Measurements from ENCODE around the gene RANBP1. TPM values are rescaled to one million over a fixed set of nuclear protein-coding genes. Genes with fewer than 3 reads are reported as not detected.

Gene RANBP1
- total RNA-seq, 1 donor from 2014 or later: 219 TPM

DNA sequence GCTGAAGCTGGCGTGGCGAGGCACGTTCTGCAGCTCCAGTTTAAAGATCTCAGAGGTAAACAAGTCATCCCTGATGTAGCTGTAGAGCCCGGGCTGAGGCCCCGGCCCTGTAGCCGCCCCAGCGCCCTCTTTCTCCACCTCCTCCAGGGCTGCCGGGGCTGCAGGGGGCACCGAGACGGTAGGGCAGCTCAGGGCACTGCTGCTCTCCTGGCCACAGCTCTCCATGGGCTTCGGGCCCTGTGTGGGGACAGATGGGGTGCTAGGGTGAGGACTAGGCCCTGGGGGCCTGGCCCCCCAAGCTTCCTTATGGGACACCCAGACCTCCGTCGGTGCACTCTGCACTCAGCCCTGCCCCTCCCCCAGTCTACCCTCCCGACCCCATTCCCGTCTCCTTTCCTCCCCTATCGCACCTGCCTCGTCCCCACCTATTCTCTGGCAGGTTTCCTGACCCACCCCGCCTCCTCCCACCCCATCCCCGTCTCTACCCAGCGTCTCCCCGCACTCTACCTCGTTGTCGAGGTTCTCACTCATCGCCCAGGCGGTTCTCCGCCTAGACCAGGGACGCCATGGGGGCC is 559 bp downstream of the RANBP1 start:
- TF ChIP-seq, protein P1, sequence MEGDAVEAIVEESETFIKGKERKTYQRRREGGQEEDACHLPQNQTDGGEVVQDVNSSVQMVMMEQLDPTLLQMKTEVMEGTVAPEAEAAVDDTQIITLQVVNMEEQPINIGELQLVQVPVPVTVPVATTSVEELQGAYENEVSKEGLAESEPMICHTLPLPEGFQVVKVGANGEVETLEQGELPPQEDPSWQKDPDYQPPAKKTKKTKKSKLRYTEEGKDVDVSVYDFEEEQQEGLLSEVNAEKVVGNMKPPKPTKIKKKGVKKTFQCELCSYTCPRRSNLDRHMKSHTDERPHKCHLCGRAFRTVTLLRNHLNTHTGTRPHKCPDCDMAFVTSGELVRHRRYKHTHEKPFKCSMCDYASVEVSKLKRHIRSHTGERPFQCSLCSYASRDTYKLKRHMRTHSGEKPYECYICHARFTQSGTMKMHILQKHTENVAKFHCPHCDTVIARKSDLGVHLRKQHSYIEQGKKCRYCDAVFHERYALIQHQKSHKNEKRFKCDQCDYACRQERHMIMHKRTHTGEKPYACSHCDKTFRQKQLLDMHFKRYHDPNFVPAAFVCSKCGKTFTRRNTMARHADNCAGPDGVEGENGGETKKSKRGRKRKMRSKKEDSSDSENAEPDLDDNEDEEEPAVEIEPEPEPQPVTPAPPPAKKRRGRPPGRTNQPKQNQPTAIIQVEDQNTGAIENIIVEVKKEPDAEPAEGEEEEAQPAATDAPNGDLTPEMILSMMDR (IDR thresholded peaks at IDR 0.05; ENCODE audit: unreplicated experiment): no peak
- Mint-ChIP-seq H3K4me1 (ENCODE audit: low read depth) (peaks cover 12% of the 10 kb centered on the region), H3K4me3 (ENCODE audit: low read depth) (peak overlapping the region; percentile 85), H3K36me3 (ENCODE audit: insufficient read depth) (peaks cover 4% of the 10 kb centered on the region), H3K9me3 (ENCODE audit: low read depth) (no peaks in the 10 kb centered on the region), H3K27ac (peak overlapping the region; percentile 87), H3K27me3 (no peaks in the 10 kb centered on the region)
- DNase-seq (ENCODE audit: low spot score, unreplicated experiment): no peak

DNA sequence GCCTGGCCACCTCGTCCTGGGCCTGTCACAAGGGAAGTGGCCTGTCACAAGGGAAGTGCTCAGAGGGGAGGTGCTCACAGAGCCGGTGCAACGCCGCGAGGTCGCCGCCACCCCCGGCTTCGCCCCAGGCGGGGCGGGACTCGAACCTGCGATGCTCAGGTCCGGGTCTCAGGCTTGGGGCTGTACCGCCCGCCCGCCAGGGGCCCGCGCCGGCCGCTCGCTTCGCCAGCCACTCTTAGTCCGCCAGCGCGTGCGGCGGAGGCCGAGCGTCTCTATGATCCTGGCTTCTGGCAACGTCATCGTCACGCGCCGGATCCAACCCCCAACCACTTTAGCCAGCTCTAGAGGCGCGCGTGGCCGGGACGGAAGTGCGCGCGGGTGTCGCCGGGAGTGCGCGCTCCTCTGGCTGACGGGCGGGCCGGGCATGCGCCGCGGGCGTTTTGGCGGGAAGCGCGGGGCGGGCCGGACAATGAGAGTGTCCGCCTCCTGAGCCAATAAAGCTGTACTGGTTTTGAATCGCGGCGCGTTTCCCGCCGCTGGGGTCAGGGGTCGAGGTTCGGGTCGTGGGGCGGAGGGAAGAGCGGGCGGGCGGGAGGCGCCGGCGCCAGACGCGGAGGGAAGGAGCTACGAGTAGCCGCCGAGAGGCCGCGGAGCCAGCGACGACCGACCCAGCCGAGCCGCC is 1.2 kb downstream of the RANBP1 start, which contains the start of gene TRMT2A:
TSS of gene TRMT2A (minus strand) at position 276 of the 682 bp plus-strand sequence. CDS start 320 bp downstream, outside the sequence.
- H3K4me3 Mint-ChIP-seq (ENCODE audit: low read depth): peak within 1 kb of the TSS; percentile 87
- H3K9me3 Mint-ChIP-seq (ENCODE audit: low read depth): no peaks in the 10 kb centered on the region
- H3K27me3 Mint-ChIP-seq: no peaks in the 10 kb centered on the region
- peak within 1 kb of the TSS; percentile 92 for H3K27ac Mint-ChIP-seq
- TF ChIP-seq, protein P1 (IDR thresholded peaks at IDR 0.05; ENCODE audit: unreplicated experiment): peak; percentile 14
- DNase-seq (ENCODE audit: low spot score, unreplicated experiment): peak; percentile 97
- peaks cover 12% of the 10 kb centered on the region for H3K4me1 Mint-ChIP-seq (ENCODE audit: low read depth)
- H3K36me3 Mint-ChIP-seq (ENCODE audit: insufficient read depth): peaks cover 5% of the 10 kb centered on the region

DNA sequence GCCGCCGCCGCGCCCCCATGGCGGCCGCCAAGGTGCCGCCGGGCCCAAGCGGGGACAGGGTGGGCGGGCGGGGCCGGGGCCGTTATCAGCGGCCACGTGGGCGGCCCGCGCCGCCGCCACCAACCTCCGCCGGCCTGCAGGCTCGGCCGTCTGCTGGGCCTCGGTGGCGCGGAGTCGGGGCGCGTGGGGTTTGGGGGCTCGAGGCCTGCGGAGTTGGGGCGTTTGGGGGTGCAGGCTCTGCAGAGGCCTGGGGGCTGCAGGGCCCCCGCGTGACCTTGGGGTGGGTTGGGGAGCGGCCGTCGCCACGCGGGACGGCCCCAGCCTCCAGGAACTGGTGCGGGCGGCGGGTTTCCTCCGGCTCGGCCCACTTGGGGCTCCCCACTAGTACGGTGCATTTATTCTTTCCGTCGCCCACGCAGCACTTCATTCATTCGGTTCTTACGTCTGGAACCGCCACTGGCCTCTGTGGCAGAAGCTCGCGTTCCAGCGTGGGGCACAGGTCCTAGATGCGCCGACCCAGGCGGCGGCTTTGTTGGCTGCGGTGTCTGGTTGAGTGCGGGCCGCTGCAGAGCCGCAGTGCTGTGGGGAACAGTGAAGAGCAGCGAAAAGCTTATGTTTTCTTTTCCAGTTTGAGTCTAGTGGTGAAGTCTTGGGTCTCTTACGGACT is 1.9 kb downstream of the RANBP1 start:
- no peak for DNase-seq (ENCODE audit: low spot score, unreplicated experiment)
- Mint-ChIP-seq H3K36me3 (ENCODE audit: insufficient read depth) (peaks cover 6% of the 10 kb centered on the region), H3K27ac (peak overlapping the region; percentile 92), H3K4me1 (ENCODE audit: low read depth) (peaks cover 12% of the 10 kb centered on the region), H3K4me3 (ENCODE audit: low read depth) (peak overlapping the region; percentile 87), H3K9me3 (ENCODE audit: low read depth) (no peaks in the 10 kb centered on the region), H3K27me3 (no peaks in the 10 kb centered on the region)
- TF ChIP-seq, protein P1 (IDR thresholded peaks at IDR 0.05; ENCODE audit: unreplicated experiment): no peak

DNA sequence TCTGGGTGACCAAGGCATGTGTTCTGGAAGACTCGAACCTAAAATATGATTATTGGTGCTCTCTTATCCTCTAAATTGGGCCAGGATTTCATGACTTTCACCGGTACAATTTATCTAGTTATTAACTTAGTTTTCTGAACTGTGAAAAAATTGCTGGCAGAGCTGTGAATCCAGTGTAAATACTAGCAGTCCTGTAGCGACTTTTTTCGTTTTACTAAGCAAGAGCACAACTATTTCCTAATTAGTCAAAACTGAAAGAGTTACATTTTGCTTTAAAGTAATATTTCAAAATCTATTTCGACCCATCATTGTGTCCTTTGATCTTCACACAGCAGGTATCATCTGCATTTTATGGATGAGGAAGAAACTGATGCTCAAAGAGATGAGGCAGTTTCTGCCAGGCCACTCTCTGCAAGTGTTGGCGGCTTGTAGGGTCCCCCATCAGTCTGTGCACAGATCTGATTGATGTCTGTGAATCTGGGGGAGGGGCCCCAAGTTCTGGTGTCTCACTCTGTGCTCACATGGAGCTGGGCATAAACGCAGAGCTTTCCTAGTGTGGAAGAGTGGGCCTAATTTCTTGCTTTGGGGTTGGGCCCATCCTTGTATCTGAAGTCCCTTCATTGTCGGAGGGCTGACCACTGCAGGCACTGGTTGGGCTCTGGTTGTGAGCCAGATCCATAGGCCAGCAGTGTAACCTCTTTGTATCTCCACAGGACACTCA is 2.6 kb downstream of the RANBP1 start:
- Mint-ChIP-seq H3K4me1 (ENCODE audit: low read depth) (peaks cover 12% of the 10 kb centered on the region), H3K9me3 (ENCODE audit: low read depth) (no peaks in the 10 kb centered on the region), H3K27ac (peak overlapping the region; percentile 92), H3K4me3 (ENCODE audit: low read depth) (peak overlapping the region; percentile 87), H3K27me3 (no peaks in the 10 kb centered on the region), H3K36me3 (ENCODE audit: insufficient read depth) (peaks cover 6% of the 10 kb centered on the region)
- TF ChIP-seq, protein P1 (IDR thresholded peaks at IDR 0.05; ENCODE audit: unreplicated experiment): no peak
- DNase-seq (ENCODE audit: low spot score, unreplicated experiment): no peak
